NOMO-1 (cell line): ENCODE results near the gene TCF25.

Experiments
- DNase-seq, 2 experiments: peaks; one replicate each; lab custom pipeline; 2025; ENCODE audit not compliant: unreplicated experiment in 2 of 2; lab: John Stamatoyannopoulos, UW

The TCF25 gene

DNA sequence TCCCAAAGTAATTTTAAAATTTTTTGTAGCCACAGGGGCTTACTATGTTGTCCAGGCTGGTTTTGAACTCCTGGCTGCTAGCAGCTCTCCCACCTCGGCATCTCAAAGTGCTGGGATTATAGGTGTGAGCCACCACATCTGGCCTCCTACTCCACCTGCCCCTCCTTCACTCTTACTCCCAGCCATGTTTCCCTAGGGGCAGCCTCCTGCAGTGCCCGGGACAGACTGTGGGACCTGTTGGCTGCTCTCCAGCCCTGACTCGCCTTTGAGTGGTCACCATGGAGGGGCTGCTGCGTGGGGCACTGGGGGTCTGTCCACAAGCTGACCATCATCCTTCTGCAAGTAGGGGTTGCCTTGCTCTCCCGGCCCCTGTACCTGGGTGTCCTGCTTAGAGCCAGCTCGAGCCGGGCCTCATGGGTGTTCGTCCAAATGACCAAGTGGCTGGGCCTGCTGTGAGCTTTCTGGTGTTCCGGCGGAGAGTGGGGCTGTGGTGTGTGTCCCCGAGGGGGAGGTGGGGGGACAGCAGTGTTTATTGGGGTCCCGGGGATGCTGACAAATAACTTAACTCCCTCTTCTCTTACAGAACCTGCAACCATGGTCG, 28.6 kb upstream of the TCF25 start:
- no peak for DNase-seq

DNA sequence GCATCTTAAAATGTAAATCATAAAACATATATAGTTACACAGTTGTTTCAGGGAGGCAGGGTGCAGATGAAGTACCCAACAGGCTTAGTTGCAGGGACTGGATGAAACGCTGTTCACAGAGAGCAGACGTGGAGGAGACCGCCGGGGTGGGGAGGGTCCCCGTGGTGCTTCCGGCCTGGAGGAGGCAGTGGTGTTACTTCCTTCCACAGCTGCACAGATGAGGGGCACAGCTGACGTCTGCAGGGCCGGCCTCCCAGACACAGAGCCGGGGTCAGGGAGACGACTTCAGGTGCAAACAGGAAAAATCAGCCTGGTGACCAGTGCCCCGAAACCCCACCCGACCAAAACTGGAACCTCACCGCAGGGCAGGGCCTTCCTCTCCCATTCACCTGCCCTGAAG, 28.0 kb upstream of the TCF25 start:
- DNase-seq = no peak

DNA sequence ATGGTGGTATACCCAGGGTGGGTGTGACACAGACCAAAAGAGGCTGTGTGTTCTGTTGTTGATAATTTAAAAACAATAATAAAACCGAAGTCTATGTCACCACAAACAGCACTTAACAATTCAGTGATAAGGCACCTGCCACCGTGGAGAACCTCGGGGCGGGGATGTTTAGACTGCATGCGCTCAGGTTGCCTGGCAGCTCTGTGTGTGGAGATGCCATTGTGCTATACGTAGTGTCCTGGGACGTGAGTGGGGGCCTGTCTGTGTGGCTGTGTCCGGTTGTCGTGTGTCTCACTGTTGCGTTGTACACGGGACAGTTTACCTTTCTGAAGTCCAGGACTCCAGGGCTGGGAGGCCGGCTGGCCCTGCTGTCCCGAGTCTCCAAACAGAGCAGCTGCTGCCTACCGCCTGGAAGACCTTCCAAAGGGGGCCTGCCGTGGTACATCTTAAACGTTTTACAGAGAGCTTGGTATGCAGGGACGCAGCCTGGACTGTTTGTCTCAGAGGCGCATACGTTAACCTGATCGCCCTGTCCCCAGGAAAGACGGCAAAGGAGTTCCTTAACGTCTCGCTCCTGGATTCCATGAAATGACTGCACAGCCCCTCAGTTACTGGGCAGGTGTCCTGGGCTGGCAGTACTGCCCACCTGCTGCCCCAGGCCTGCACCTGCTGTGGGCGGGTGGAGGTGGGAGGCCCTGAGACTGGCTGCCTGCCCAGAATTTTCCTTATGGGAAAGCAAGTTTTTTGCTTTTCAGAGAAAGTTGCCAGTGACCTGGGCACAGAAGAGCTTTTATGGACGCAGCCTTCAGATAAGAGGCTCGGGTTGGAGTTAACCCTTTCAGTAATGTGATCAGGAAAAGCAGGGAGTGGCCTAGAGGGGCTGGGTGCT, 26.1 kb upstream of the TCF25 start:
- DNase-seq = no peak

GRCh38 chr16:89847940-89848297, 25.5 kb upstream of the TCF25 start:
- no peak for DNase-seq

GRCh38 chr16:89848974-89849373, 24.4 kb upstream of the TCF25 start:
- no peak for DNase-seq

DNA sequence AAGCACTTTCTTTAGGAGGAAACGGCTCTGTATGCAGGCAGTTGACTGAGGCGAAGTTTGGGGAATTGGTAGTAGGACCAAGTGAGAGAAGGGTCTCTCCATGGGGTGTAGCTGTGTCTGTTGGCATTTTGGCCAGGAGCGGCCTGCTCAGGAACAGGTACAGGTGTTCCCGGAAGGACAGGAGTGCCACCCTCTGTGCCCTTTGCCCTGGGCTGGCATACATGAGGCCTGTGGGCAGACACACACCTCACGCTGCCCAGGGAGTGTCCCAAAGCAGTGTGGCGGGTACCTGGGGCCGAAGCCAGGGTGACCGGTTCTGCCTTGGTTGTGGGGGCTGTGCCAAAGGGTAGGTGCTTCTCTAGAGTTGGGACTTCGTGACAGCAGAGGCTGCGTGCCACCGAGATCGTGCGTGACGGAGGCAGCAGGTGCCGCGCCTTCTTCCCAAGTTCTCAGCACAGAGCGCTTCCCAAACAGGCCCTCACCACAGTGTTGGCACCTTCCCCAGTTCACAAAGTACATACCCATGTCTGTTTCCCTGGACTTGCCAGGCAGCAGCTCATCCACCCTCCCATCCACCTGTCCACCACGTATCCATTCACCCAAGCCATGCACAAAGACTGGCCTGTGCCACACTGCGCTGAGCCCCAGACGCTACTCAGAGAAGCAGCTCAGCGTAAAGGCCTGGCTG, 19.9 kb upstream of the TCF25 start:
- no peak for DNase-seq

DNA sequence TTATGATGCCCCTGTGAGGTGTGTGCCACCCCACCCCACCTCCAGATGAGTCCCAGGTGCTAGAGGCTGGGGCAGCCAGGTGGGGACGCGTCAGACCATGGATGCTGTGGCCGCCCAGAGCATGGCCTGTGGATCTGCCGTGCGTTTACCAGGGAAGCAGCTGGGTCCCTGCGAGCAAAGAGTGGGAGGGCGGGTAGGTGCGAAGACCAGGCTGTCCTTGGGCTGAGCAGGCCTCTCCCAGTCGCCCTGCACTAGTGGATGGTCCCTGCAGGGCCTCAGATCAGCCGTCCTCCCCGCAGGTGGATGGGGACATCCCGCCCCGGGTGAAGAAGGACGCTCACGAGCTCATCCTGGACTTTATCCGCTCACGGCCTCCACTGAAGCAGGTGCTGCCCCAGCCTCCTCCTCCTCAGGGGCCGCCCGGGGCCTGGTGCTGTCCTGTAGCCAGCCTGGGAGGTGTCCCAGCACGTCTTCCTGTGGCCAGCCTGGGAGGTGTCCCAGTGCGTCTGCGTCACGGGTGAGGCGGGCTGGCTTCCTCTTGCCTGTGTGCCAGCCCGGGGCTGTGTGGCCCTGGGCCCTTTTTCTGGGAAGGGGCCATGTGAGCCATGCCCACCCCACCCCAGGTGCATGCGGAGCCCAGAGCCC, 18.0 kb upstream of the TCF25 start:
- no peak for DNase-seq

GRCh38 chr16:89855986-89856385, 17.4 kb upstream of the TCF25 start:
- DNase-seq = no peak

GRCh38 chr16:89858973-89859614, 14.3 kb upstream of the TCF25 start:
- DNase-seq = no peak

- DNase-seq = no peak
Measured at GRCh38 chr16:89859615-89860007, 13.8 kb upstream of the TCF25 start.

GRCh38 chr16:89860747-89861304, 12.6 kb upstream of the TCF25 start:
- peak; percentile 36 to 65 for DNase-seq

- no peak for DNase-seq
Measured at GRCh38 chr16:89861648-89862047, 11.7 kb upstream of the TCF25 start.

DNA sequence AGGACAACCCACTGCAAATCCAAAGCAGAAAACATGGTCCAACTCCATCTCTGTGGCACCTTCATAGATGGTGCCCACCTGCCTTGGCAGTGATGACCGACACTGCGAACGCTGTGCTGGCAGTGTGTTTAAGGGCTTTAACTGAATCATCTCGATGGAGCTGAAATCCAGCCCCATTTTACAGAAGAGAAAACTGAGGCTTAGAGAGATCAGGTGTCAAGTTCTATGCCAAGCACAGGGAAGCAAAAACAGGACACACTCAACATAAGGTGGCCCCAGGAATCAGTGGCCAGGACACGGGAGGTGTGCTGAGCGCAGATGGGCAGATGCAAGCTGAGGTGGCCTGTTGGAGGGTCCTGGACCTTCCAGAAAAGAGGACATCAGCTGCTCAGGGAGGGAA, 10.7 kb upstream of the TCF25 start:
- DNase-seq = no peak

GRCh38 chr16:89863741-89864526, 9.5 kb upstream of the TCF25 start:
- peak; percentile 62 to 80 for DNase-seq

GRCh38 chr16:89864527-89864820, 8.9 kb upstream of the TCF25 start:
- no peak for DNase-seq

GRCh38 chr16:89867918-89868317, 5.5 kb upstream of the TCF25 start:
- no peak for DNase-seq

DNA sequence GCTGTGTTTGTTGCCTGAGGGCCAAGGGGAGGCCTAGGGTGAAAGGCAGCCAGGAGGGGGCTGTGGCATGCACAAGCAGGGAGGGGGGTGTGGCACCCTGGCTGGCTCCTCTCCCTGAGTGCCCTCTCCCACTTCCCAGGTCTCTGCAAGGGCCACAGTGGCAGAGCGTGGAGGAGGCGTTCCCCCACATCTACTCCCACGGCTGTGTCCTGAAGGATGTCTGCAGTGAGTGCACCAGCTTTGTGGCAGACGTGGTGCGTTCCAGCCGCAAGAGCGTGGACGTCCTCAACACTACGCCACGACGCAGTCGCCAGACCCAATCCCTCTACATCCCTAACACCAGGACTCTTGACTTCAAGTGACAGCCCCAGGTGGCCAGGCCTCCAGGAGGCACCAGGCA, 3.5 kb upstream of the TCF25 start:
- no peak for DNase-seq

GRCh38 chr16:89870440-89870839, 3.0 kb upstream of the TCF25 start:
- DNase-seq = no peak

DNA sequence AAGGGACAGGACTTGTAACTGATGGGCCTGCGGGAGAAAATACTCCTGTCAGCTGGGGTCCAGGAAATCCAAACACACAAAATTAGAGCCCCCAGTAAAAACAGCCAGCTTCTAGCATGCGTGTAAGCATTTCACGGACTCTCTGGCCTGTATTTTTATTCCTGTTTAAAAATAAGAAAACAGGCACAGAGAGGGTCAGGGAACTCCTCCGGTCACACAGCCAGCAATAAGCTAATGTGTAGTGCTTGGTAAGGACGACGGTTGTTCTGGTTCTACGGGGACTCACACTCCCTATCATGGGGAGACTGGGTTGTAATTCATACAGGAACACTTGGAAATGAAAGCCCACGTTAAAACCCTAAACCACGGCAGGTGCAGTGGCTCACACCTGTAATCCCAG, 1.5 kb upstream of the TCF25 start:
- no peak for DNase-seq
